ENCODE results near the gene AP3S2.

The AP3S2 gene

GRCh38 chr15:89802231-89802928, 91.4 kb downstream of the AP3S2 start:
- DNase-seq (ENCODE audit: extremely low read depth, insufficient read length), result no peak
- Histone ChIP-seq H3K4me3 (replicated peaks; ENCODE audit: low read depth, low read length) (no peak overlapping the region), H3K27me3 (replicated peaks; ENCODE audit: control insufficient read depth, insufficient read depth, low read length) (no peaks in the 10 kb centered on the region), H3K36me3 (ENCODE audit: control insufficient read depth, insufficient read depth, low read length) (no peaks in the 10 kb centered on the region)
- no peak for TF ChIP-seq CTCF (IDR thresholded peaks at IDR 0.05; ENCODE audit: insufficient read depth, low read length, poor library complexity, severe bottlenecking)

GRCh38 chr15:89801471-89802195, 92.2 kb downstream of the AP3S2 start:
- no peak for TF ChIP-seq CTCF (IDR thresholded peaks at IDR 0.05; ENCODE audit: insufficient read depth, low read length, poor library complexity, severe bottlenecking)
- H3K4me3 ChIP-seq (replicated peaks; ENCODE audit: low read depth, low read length), result no peak overlapping the region
- no peaks in the 10 kb centered on the region for H3K36me3 ChIP-seq (ENCODE audit: control insufficient read depth, insufficient read depth, low read length)

GRCh38 chr15:89799918-89800498, 93.8 kb downstream of the AP3S2 start:
- no peak for DNase-seq (ENCODE audit: extremely low read depth, insufficient read length)
- Histone ChIP-seq H3K27me3 (replicated peaks; ENCODE audit: control insufficient read depth, insufficient read depth, low read length) (no peaks in the 10 kb centered on the region), H3K4me3 (replicated peaks; ENCODE audit: low read depth, low read length) (no peak overlapping the region), H3K36me3 (ENCODE audit: control insufficient read depth, insufficient read depth, low read length) (no peaks in the 10 kb centered on the region)
- no peak for TF ChIP-seq CTCF (IDR thresholded peaks at IDR 0.05; ENCODE audit: insufficient read depth, low read length, poor library complexity, severe bottlenecking)

More at GRCh38 chr15:89801471-89802195, 92.2 kb downstream of the AP3S2 start:
- DNase-seq (ENCODE audit: extremely low read depth, insufficient read length), result no peak
- H3K27me3 ChIP-seq (replicated peaks; ENCODE audit: control insufficient read depth, insufficient read depth, low read length), result no peaks in the 10 kb centered on the region

- no peak for DNase-seq (ENCODE audit: extremely low read depth, insufficient read length)
- Histone ChIP-seq H3K4me3 (replicated peaks; ENCODE audit: low read depth, low read length) (no peak overlapping the region), H3K36me3 (ENCODE audit: control insufficient read depth, insufficient read depth, low read length) (no peaks in the 10 kb centered on the region), H3K27me3 (replicated peaks; ENCODE audit: control insufficient read depth, insufficient read depth, low read length) (no peaks in the 10 kb centered on the region)
- no peak for TF ChIP-seq CTCF (IDR thresholded peaks at IDR 0.05; ENCODE audit: insufficient read depth, low read length, poor library complexity, severe bottlenecking)
Observed at GRCh38 chr15:89799011-89799911, 94.5 kb downstream of the AP3S2 start.

- TF ChIP-seq CTCF (IDR thresholded peaks at IDR 0.05; ENCODE audit: insufficient read depth, low read length, poor library complexity, severe bottlenecking), result no peak
- no peak for DNase-seq (ENCODE audit: extremely low read depth, insufficient read length)
- H3K27me3 ChIP-seq (replicated peaks; ENCODE audit: control insufficient read depth, insufficient read depth, low read length), result no peaks in the 10 kb centered on the region
- no peak overlapping the region for H3K4me3 ChIP-seq (replicated peaks; ENCODE audit: low read depth, low read length)
- no peaks in the 10 kb centered on the region for H3K36me3 ChIP-seq (ENCODE audit: control insufficient read depth, insufficient read depth, low read length)
Observed at GRCh38 chr15:89797678-89798201, 96.1 kb downstream of the AP3S2 start.

Measured in GM06990 (cell line).